ENCODE results near the gene FNDC1. TPM values are rescaled to one million over a fixed set of nuclear protein-coding genes. Genes with fewer than 3 reads are reported as not detected.

FNDC1 gene
- total RNA-seq, 4 donors from 2014 or later: 0.30 to 1.3 TPM; not detected in 2

- H3K4me3 ChIP-seq (ENCODE audit: low read depth, poor library complexity, severe bottlenecking): no peak overlapping the region
- DNase-seq (ENCODE audit: low spot score in 2 of 2): no peak
- no peak for TF ChIP-seq POLR2A (IDR thresholded peaks at IDR 0.05)
- TF ChIP-seq, protein P1, sequence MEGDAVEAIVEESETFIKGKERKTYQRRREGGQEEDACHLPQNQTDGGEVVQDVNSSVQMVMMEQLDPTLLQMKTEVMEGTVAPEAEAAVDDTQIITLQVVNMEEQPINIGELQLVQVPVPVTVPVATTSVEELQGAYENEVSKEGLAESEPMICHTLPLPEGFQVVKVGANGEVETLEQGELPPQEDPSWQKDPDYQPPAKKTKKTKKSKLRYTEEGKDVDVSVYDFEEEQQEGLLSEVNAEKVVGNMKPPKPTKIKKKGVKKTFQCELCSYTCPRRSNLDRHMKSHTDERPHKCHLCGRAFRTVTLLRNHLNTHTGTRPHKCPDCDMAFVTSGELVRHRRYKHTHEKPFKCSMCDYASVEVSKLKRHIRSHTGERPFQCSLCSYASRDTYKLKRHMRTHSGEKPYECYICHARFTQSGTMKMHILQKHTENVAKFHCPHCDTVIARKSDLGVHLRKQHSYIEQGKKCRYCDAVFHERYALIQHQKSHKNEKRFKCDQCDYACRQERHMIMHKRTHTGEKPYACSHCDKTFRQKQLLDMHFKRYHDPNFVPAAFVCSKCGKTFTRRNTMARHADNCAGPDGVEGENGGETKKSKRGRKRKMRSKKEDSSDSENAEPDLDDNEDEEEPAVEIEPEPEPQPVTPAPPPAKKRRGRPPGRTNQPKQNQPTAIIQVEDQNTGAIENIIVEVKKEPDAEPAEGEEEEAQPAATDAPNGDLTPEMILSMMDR (IDR thresholded peaks at IDR 0.05): no peak
- WGBS, 2 donors: 25 to 31% methylated on average over 8 of the region's 8 CpGs
- intact Hi-C loops (cut with DNase I; ENCODE audit: low total_unique reads): no loop called here
These were observed 80.6 kb downstream of the FNDC1 start for GRCh38 chr6:159249752-159250151.

DNA sequence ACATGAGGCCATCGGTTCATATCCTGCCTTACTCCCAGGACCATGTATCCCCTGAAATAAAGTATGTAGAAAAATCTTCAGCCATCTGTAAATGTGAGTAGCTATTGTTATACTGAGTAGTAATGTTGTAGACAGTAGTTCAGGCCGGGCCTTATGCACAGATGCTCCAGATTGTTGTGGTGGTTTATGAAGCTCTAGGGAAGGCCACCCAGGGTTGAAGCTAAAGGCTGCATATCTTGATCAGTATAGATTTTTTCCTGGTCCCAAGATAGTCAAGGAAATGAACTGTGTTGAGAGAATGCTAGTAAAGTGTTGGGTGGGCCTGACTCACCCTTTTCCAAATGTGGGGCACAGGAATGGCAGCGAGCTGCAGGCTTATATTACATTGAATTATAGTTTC, 81.4 kb downstream of the FNDC1 start:
- H3K4me3 ChIP-seq (ENCODE audit: low read depth, poor library complexity, severe bottlenecking): no peak overlapping the region
- 87 to 89% methylated on average over 3 of the region's 3 CpGs for WGBS, 2 donors
- no peak for DNase-seq (ENCODE audit: low spot score in 2 of 2)
- no peak for TF ChIP-seq POLR2A (IDR thresholded peaks at IDR 0.05)
- TF ChIP-seq, protein P1 (IDR thresholded peaks at IDR 0.05): no peak
- intact Hi-C loops (cut with DNase I; ENCODE audit: low total_unique reads): no loop called here

GRCh38 chr6:159252955-159253508, 83.8 kb downstream of the FNDC1 start:
- DNase-seq (ENCODE audit: low spot score in 2 of 2): peak in 1 of 2 donors; percentile 36
- 31 to 50% methylated on average over 10 of the region's 10 CpGs for WGBS, 2 donors
- intact Hi-C loops (cut with DNase I; ENCODE audit: low total_unique reads): no loop called here
- TF ChIP-seq, protein P1 (IDR thresholded peaks at IDR 0.05): no peak
- TF ChIP-seq POLR2A (IDR thresholded peaks at IDR 0.05): no peak
- H3K4me3 ChIP-seq (ENCODE audit: low read depth, poor library complexity, severe bottlenecking): no peak overlapping the region

- 57 to 59% methylated on average over 2 of the region's 2 CpGs for WGBS, 2 donors
- DNase-seq (ENCODE audit: low spot score in 2 of 2): no peak
- H3K4me3 ChIP-seq (ENCODE audit: low read depth, poor library complexity, severe bottlenecking): no peak overlapping the region
- intact Hi-C loops (cut with DNase I; ENCODE audit: low total_unique reads): no loop called here
- TF ChIP-seq, protein P1 (IDR thresholded peaks at IDR 0.05): no peak
- no peak for TF ChIP-seq POLR2A (IDR thresholded peaks at IDR 0.05)
These were observed 85.0 kb downstream of the FNDC1 start for GRCh38 chr6:159254186-159254585.

DNA sequence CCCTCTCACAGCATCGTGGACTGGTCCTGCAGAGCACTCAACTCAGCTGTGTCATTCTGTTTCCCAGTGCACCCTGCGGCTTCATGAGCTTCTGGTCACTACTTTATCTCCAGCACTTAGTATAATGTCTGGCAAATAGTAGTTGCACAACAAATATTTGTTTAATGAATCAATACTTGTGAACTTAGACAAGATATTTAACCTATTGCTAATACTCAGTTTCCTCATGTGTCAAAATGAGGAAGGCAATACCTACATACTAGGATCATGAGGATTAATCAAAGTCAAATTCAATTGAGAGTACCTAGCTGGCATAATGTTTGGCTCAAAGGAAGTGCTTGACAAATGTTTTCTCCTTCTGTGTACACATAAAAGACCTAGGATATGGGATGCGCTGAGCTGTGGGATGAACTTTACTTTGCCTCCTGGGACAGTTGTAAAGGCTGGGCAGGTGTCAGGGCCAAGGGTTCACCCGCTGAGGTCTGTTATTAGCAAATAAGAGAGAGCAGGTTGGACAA, 86.3 kb downstream of the FNDC1 start:
- intact Hi-C loops (cut with DNase I; ENCODE audit: low total_unique reads): no loop called here
- WGBS, 2 donors: 82 to 87% methylated on average over 4 of the region's 4 CpGs
- TF ChIP-seq, protein P1 (IDR thresholded peaks at IDR 0.05): no peak
- no peak for TF ChIP-seq POLR2A (IDR thresholded peaks at IDR 0.05)
- DNase-seq (ENCODE audit: low spot score in 2 of 2): no peak
- no peak overlapping the region for H3K4me3 ChIP-seq (ENCODE audit: low read depth, poor library complexity, severe bottlenecking)

DNA sequence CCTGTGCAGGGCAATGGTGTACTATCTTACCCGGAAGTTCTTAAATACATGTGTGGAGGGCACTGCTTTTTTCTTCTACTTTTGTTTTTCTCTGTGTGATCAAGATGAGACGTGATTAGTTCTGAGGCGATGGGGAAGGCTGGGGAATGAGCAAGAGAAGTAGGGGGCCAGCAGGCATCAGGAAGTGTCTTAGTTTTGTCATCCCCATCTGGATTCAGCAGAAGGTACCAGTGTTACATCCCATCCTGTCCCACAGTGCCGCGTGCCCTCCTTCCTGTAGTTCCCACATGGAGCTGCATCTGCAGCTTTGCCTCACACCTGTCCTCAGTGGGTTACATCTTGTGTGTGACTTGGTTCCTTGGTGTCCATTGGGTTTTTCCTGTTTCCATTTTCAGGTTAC, 86.9 kb downstream of the FNDC1 start:
- intact Hi-C loops (cut with DNase I; ENCODE audit: low total_unique reads): no loop called here
- WGBS, 2 donors: 97% methylated on average over 5 of the region's 5 CpGs
- no peak overlapping the region for H3K4me3 ChIP-seq (ENCODE audit: low read depth, poor library complexity, severe bottlenecking)
- TF ChIP-seq POLR2A (IDR thresholded peaks at IDR 0.05): no peak
- TF ChIP-seq, protein P1 (IDR thresholded peaks at IDR 0.05): no peak
- no peak for DNase-seq (ENCODE audit: low spot score in 2 of 2)

Data from lower leg skin (tissue), 4 donors.